HEK293T (cell line): ENCODE measurements around the gene OR5H1.

Experiments
- BHLHE40 ChIP-seq: fragments of 450-650 bp; IDR thresholded peaks from 2 replicates; pipeline ENCODE4 v1.6.1; 2016; ENCODE audit warnings: mild to moderate bottlenecking, moderate library complexity, borderline replicate concordance
- FOXK2 ChIP-seq: fragments of 450-650 bp; IDR thresholded peaks from 2 replicates; pipeline ENCODE4 v1.6.1; 2016; ENCODE audit warnings: mild to moderate bottlenecking
- FOXM1 ChIP-seq: fragments of 450-650 bp; IDR thresholded peaks from 2 replicates; pipeline ENCODE4 v1.6.1; 2017; ENCODE audit warnings: mild to moderate bottlenecking, borderline replicate concordance
- HDGF ChIP-seq: fragments of 450-650 bp; IDR thresholded peaks from 2 replicates; pipeline ENCODE4 v1.6.1; 2017; ENCODE audit warnings: antibody characterized with exemption, borderline replicate concordance
- LEF1 ChIP-seq: fragments of 450-650 bp; IDR thresholded peaks from 2 replicates; pipeline ENCODE4 v1.6.1; 2017; ENCODE audit warnings: mild to moderate bottlenecking, borderline replicate concordance
- NFRKB ChIP-seq: fragments of 450-650 bp; IDR thresholded peaks from 2 replicates; pipeline ENCODE4 v1.6.1; 2016; ENCODE audit warnings: mild to moderate bottlenecking, moderate library complexity
- SP1 ChIP-seq: fragments of 450-650 bp; IDR thresholded peaks from 2 replicates; pipeline ENCODE4 v1.6.1; 2017
- SUZ12 ChIP-seq: fragments of 450-650 bp; IDR thresholded peaks from 2 replicates; pipeline ENCODE4 v1.6.1; 2016; ENCODE audit warnings: mild to moderate bottlenecking
- TARDBP ChIP-seq: fragments of 450-650 bp; IDR thresholded peaks from 2 replicates; pipeline ENCODE4 v1.6.1; 2016
- ZNF384 ChIP-seq: fragments of 450-650 bp; IDR thresholded peaks from 2 replicates; pipeline ENCODE4 v1.6.1; 2016

DNA sequence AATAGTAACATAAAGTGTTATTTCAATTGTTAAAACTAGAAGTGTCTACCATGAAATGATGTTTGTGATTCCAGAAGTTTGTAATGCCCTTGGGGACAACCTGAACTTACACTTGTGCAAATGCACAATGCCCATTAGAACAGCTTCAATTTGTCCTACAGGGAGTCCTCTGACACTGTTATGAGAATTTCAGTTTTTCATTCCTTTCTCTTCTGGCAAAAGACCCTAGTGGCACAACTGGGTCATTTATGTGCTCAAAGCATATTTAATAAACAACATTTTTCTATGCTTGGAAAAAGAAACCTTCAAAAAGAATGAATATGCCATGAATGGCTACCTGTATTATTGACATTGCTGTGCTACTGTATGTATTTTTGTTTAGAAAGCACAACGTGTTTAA lies at the start of gene OR5H1:
- TF ChIP-seq BHLHE40 (no peak), NFRKB (no peak), SP1 (no peak), FOXM1 (no peak), FOXK2 (no peak), ZNF384 (no peak), SUZ12 (no peak), HDGF (no peak), TARDBP (no peak), LEF1 (no peak)
